ENCODE data around the gene NDST4. TPM values are rescaled to one million over a fixed set of nuclear protein-coding genes. Genes with fewer than 3 reads are reported as not detected.

The NDST4 gene
- total and polyA plus RNA-seq, 2 donors: 0.05 to 0.14 TPM

DNA sequence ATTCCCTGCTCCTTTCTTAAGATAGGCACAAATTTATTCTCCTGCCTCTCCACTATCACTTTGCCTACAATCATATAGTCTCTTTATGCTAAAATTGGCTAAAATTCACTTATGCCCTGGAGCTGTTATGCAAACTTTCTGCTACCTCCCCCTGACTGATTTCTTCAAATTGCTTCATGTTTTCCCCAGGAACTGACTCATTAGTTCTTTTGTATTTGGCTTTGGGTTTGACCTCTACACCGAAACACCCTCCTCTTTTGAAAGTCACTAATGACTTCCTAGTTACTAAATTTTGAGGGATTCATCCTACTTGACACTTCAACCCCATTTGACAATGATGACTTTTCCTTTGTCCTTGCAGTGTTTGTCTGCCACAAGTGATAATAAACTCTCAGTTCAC lies 222.6 kb downstream of the NDST4 start:
- DNase-seq (ENCODE audit: low read depth in 6 of 9, low spot score in 9 of 9): no peak
- Histone ChIP-seq H3K9me3 (ENCODE audit: control insufficient read depth in 2 of 2, insufficient read depth in 1 of 2, low read length in 1 of 2) (no peaks in the 10 kb centered on the region), H3K36me3 (ENCODE audit: control insufficient read depth in 2 of 2, insufficient read depth in 2 of 2, low read length in 1 of 2) (no peaks in the 10 kb centered on the region), H3K4me1 (ENCODE audit: control insufficient read depth in 2 of 2, insufficient read depth in 2 of 2, low read length in 2 of 2) (no peaks in the 10 kb centered on the region), H3K27ac (ENCODE audit: low read depth in 1 of 2, low read length in 1 of 2) (no peak overlapping the region), H3K27me3 (ENCODE audit: control insufficient read depth in 2 of 2, insufficient read depth in 1 of 2, low read length in 1 of 2) (no peaks in the 10 kb centered on the region), H3K4me3 (ENCODE audit: low read length in 2 of 2) (no peak overlapping the region)
- 60% methylated on average over 1 of the region's 1 CpG for WGBS

DNA sequence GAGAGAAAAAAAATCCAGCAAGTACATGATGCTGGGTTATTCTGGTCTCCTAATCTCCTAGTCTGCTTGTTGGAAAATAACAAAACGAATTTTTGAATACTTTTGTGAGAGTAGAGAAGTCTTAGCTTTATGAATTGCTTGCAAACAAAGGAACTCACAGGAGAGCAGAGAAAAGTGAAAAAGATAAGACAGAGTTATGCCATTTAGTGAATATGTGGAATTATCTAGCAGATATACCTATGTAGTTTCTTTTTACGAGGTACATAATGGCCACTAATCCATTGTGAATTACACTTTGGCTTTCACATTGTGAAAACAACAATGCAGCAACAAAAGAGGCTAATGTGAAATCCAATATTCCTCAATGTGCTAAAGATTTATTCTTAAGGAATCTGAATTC lies 226.7 kb downstream of the NDST4 start:
- DNase-seq (ENCODE audit: low read depth in 6 of 9, low spot score in 9 of 9): no peak
- Histone ChIP-seq H3K4me1 (ENCODE audit: control insufficient read depth in 2 of 2, insufficient read depth in 2 of 2, low read length in 2 of 2) (no peaks in the 10 kb centered on the region), H3K27ac (ENCODE audit: low read depth in 1 of 2, low read length in 1 of 2) (no peak overlapping the region), H3K9me3 (ENCODE audit: control insufficient read depth in 2 of 2, insufficient read depth in 1 of 2, low read length in 1 of 2) (no peaks in the 10 kb centered on the region), H3K4me3 (ENCODE audit: low read length in 2 of 2) (no peak overlapping the region), H3K36me3 (ENCODE audit: control insufficient read depth in 2 of 2, insufficient read depth in 2 of 2, low read length in 1 of 2) (no peaks in the 10 kb centered on the region), H3K27me3 (ENCODE audit: control insufficient read depth in 2 of 2, insufficient read depth in 1 of 2, low read length in 1 of 2) (no peaks in the 10 kb centered on the region)
- WGBS: 85% methylated on average over 2 of the region's 2 CpGs

DNA sequence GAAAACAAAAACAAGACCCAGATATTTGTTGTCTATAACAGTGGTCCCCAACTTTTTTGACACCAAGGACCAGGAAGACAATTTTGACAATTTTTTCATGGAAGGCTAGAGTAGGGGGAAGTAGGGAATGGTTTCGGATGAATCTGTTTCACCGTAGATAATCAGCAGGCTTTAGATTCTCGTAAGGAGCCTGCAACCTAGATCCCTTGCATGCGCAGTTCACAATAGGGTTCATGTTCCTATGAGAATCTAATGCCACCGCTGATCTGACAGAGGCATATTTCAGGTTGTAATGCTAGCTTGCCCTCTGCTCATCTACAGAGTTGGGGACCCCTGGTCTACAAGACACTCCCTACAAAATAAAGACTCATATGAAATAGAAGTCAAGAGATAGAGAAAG lies 229.8 kb downstream of the NDST4 start:
- no peaks in the 10 kb centered on the region for H3K27me3 ChIP-seq (ENCODE audit: control insufficient read depth in 2 of 2, insufficient read depth in 1 of 2, low read length in 1 of 2)
- no peak for DNase-seq (ENCODE audit: low read depth in 6 of 9, low spot score in 9 of 9)
- no peak overlapping the region for H3K4me3 ChIP-seq (ENCODE audit: low read length in 2 of 2)

DNA sequence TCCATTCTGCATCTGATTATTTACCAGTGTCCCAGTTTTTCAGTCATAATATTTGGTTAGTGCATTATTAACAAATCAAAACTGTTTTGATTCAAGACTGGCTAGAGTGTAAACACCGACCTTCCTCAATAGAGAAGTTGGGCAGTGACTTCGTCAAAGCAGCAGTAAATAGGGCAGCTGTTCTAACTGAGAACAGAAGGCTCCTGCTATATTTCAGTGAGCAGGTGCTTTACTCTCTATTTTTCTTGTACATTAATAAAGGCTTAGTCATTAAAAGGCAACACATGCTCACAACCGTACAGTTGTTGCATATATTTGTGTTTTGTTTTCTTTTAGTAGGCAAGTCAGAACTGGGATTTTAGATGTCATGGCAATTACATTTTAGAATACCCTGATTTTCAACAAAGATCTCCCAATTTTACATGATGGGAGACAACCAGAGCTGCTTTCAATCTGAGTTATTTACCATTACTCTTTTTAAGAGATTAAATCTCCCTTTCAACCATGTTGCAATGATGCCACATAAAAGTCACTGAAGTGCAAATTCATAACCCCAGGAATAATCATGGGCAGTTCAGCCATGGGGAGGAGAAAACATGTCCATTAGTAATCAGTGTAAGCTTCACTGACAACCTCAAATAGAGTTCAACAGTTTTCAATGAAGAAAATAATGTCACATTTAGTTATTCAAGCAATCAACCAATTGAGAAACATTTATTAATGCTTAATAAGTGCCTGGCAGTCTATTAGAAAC lies 233.3 kb downstream of the NDST4 start:
- Histone ChIP-seq H3K4me3 (ENCODE audit: low read length in 2 of 2) (no peak overlapping the region), H3K27me3 (ENCODE audit: control insufficient read depth in 2 of 2, insufficient read depth in 1 of 2, low read length in 1 of 2) (no peaks in the 10 kb centered on the region), H3K9me3 (ENCODE audit: control insufficient read depth in 2 of 2, insufficient read depth in 1 of 2, low read length in 1 of 2) (no peaks in the 10 kb centered on the region), H3K27ac (ENCODE audit: low read depth in 1 of 2, low read length in 1 of 2) (no peak overlapping the region), H3K36me3 (ENCODE audit: control insufficient read depth in 2 of 2, insufficient read depth in 2 of 2, low read length in 1 of 2) (no peaks in the 10 kb centered on the region), H3K4me1 (ENCODE audit: control insufficient read depth in 2 of 2, insufficient read depth in 2 of 2, low read length in 2 of 2) (no peaks in the 10 kb centered on the region)
- 85% methylated on average over 3 of the region's 3 CpGs for WGBS
- no peak for DNase-seq (ENCODE audit: low read depth in 6 of 9, low spot score in 9 of 9)

More for the DNA sequence above, 229.8 kb downstream of the NDST4 start:
- WGBS: 94% methylated on average over 5 of the region's 5 CpGs
- Histone ChIP-seq H3K27ac (ENCODE audit: low read depth in 1 of 2, low read length in 1 of 2) (no peak overlapping the region), H3K36me3 (ENCODE audit: control insufficient read depth in 2 of 2, insufficient read depth in 2 of 2, low read length in 1 of 2) (no peaks in the 10 kb centered on the region), H3K9me3 (ENCODE audit: control insufficient read depth in 2 of 2, insufficient read depth in 1 of 2, low read length in 1 of 2) (no peaks in the 10 kb centered on the region), H3K4me1 (ENCODE audit: control insufficient read depth in 2 of 2, insufficient read depth in 2 of 2, low read length in 2 of 2) (no peaks in the 10 kb centered on the region)

DNA sequence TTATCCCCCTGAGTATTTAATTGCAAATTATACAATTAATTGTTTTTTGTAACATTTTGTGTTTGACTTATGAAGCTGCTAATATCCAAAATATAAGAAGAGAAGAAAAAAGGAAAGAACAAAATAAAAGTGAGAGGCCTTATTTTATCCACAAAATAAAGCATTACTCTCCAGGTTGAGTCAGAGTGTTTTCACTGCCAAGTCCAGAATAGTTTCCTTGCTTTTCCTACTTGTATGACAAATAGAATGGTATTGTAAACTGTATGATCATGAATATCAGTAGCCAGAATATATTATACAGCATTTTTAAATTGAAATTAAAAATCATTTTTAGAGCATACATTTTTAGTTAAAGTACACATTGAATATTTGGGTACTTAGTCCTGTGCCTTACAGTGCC lies 237.8 kb downstream of the NDST4 start:
- Histone ChIP-seq H3K36me3 (ENCODE audit: control insufficient read depth in 2 of 2, insufficient read depth in 2 of 2, low read length in 1 of 2) (no peaks in the 10 kb centered on the region), H3K27me3 (ENCODE audit: control insufficient read depth in 2 of 2, insufficient read depth in 1 of 2, low read length in 1 of 2) (no peaks in the 10 kb centered on the region), H3K27ac (ENCODE audit: low read depth in 1 of 2, low read length in 1 of 2) (no peak overlapping the region), H3K4me1 (ENCODE audit: control insufficient read depth in 2 of 2, insufficient read depth in 2 of 2, low read length in 2 of 2) (no peaks in the 10 kb centered on the region), H3K4me3 (ENCODE audit: low read length in 2 of 2) (no peak overlapping the region), H3K9me3 (ENCODE audit: control insufficient read depth in 2 of 2, insufficient read depth in 1 of 2, low read length in 1 of 2) (no peaks in the 10 kb centered on the region)
- no peak for DNase-seq (ENCODE audit: low read depth in 6 of 9, low spot score in 9 of 9)

DNA sequence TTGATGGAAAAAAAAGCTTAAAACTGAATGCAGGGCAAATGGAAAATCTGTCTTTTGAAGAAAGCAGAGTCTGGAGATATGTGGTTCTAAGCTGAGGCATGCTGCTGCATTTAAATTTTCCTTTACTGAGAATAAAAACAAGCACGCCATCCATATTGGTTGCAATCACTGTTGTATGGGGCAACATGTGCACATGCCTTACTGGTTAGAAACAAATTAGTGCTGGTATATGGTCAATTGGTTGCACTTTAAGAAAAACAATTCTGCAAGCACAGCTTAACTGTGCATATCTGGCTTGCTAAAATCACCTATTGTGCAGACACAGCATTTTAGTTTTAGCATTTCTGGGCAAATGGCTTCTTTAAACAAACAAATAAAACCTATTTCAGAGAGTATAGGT lies 239.1 kb downstream of the NDST4 start:
- H3K27ac ChIP-seq (ENCODE audit: low read depth in 1 of 2, low read length in 1 of 2): no peak overlapping the region
- H3K9me3 ChIP-seq (ENCODE audit: control insufficient read depth in 2 of 2, insufficient read depth in 1 of 2, low read length in 1 of 2): no peaks in the 10 kb centered on the region
- H3K4me1 ChIP-seq (ENCODE audit: control insufficient read depth in 2 of 2, insufficient read depth in 2 of 2, low read length in 2 of 2): no peaks in the 10 kb centered on the region
- no peaks in the 10 kb centered on the region for H3K27me3 ChIP-seq (ENCODE audit: control insufficient read depth in 2 of 2, insufficient read depth in 1 of 2, low read length in 1 of 2)
- H3K4me3 ChIP-seq (ENCODE audit: low read length in 2 of 2): no peak overlapping the region
- 97% methylated on average over 1 of the region's 1 CpG for WGBS
- DNase-seq (ENCODE audit: low read depth in 6 of 9, low spot score in 9 of 9): no peak
- no peaks in the 10 kb centered on the region for H3K36me3 ChIP-seq (ENCODE audit: control insufficient read depth in 2 of 2, insufficient read depth in 2 of 2, low read length in 1 of 2)

DNA sequence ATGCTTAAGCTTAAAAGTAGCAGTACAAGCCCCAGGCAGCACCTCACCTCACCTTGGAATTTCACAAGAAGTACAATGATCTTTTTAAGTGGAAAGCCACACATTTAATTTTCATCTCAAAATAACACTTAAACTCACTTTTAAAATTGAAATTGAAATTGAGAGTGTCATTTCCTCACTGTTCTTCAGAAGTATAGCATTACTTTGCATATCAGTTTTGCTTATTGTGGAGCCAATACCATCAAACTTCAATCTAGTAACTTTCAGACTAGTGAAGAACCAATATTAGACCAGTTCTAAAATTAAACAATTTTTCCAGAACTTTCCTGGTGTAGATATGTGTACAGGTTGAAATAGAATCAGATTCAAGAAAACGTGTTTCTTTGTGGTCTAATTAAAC lies 242.4 kb downstream of the NDST4 start:
- 78% methylated on average over 1 of the region's 1 CpG for WGBS
- H3K4me1 ChIP-seq (ENCODE audit: control insufficient read depth in 2 of 2, insufficient read depth in 2 of 2, low read length in 2 of 2): no peaks in the 10 kb centered on the region
- no peak overlapping the region for H3K4me3 ChIP-seq (ENCODE audit: low read length in 2 of 2)
- H3K36me3 ChIP-seq (ENCODE audit: control insufficient read depth in 2 of 2, insufficient read depth in 2 of 2, low read length in 1 of 2): no peaks in the 10 kb centered on the region
- no peaks in the 10 kb centered on the region for H3K27me3 ChIP-seq (ENCODE audit: control insufficient read depth in 2 of 2, insufficient read depth in 1 of 2, low read length in 1 of 2)
- H3K27ac ChIP-seq (ENCODE audit: low read depth in 1 of 2, low read length in 1 of 2): no peak overlapping the region
- H3K9me3 ChIP-seq (ENCODE audit: control insufficient read depth in 2 of 2, insufficient read depth in 1 of 2, low read length in 1 of 2): no peaks in the 10 kb centered on the region
- DNase-seq (ENCODE audit: low read depth in 6 of 9, low spot score in 9 of 9): no peak

DNA sequence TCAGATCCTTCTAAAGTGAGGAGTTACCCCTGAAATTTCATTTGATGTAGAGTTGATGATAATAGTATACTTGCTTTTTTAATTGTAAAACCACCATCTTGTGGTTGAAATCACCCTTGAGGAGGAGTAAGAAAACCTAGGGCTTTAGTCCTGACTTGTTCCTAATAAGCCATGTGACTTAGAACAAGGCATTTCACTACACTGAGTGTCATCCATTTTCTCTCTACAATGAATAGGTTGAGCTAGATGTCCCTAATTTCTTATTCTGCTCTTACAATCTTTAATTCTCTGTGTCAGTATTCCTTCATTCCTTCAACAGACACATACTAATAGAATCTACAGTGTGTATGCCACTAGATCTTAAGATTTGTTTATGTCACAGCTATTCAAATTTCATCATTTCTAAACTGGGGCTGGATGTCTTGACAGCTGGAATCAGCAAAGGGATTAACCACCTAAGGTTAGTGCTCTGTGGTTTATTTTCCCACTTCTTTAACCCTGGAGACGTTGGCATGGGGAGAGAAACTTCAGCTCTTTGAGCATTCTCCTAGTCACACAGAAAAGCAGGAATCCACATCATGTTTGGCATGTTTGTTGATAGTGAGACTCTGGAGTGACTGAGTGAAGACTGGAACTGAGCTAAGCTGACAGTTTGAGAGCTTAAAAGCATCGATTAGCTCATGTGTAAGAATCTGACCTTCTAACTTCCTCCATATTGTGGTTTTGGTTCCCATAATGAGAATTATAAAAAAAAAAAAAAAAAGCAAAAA lies 246.3 kb downstream of the NDST4 start:
- H3K36me3 ChIP-seq (ENCODE audit: control insufficient read depth in 2 of 2, insufficient read depth in 2 of 2, low read length in 1 of 2): no peaks in the 10 kb centered on the region
- WGBS: 53% methylated on average over 2 of the region's 2 CpGs
- no peaks in the 10 kb centered on the region for H3K27me3 ChIP-seq (ENCODE audit: control insufficient read depth in 2 of 2, insufficient read depth in 1 of 2, low read length in 1 of 2)
- DNase-seq (ENCODE audit: low read depth in 6 of 9, low spot score in 9 of 9): no peak
- no peak overlapping the region for H3K27ac ChIP-seq (ENCODE audit: low read depth in 1 of 2, low read length in 1 of 2)
- no peak overlapping the region for H3K4me3 ChIP-seq (ENCODE audit: low read length in 2 of 2)
- no peaks in the 10 kb centered on the region for H3K4me1 ChIP-seq (ENCODE audit: control insufficient read depth in 2 of 2, insufficient read depth in 2 of 2, low read length in 2 of 2)
- no peaks in the 10 kb centered on the region for H3K9me3 ChIP-seq (ENCODE audit: control insufficient read depth in 2 of 2, insufficient read depth in 1 of 2, low read length in 1 of 2)

DNA sequence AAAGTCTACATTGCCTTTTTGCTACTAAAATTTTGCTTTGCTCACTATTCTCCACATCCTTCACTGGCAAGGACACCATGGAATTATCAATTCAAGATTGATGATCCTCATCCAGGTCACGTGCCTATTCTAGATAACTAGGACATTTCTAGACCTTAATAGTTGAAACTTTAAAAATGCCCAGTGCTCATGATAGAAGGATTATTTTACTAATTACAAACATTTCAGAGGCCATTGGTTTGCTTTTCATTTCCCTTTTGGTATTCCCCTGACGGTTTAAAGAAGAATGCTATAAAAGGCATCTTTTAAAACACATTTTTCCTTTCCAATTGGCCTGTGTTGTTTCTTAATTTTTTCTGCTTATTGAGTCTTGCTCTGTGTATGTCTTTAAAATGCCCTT lies 249.4 kb downstream of the NDST4 start:
- no peaks in the 10 kb centered on the region for H3K27me3 ChIP-seq (ENCODE audit: control insufficient read depth in 2 of 2, insufficient read depth in 1 of 2, low read length in 1 of 2)
- no peaks in the 10 kb centered on the region for H3K36me3 ChIP-seq (ENCODE audit: control insufficient read depth in 2 of 2, insufficient read depth in 2 of 2, low read length in 1 of 2)
- H3K27ac ChIP-seq (ENCODE audit: low read depth in 1 of 2, low read length in 1 of 2): no peak overlapping the region
- H3K9me3 ChIP-seq (ENCODE audit: control insufficient read depth in 2 of 2, insufficient read depth in 1 of 2, low read length in 1 of 2): no peaks in the 10 kb centered on the region
- no peak for DNase-seq (ENCODE audit: low read depth in 6 of 9, low spot score in 9 of 9)
- H3K4me3 ChIP-seq (ENCODE audit: low read length in 2 of 2): no peak overlapping the region
- WGBS: 91% methylated on average over 2 of the region's 2 CpGs
- H3K4me1 ChIP-seq (ENCODE audit: control insufficient read depth in 2 of 2, insufficient read depth in 2 of 2, low read length in 2 of 2): no peaks in the 10 kb centered on the region
